Kidney (tissue), 14 donors: ENCODE measurements around the gene SPATS1. TPM values are rescaled to one million over a fixed set of nuclear protein-coding genes. Genes with fewer than 3 reads are reported as not detected.

Source experiments
- DNase-seq, 5 donors: peaks; one replicate each; pipeline ENCODE4 v3.0.0-alpha.2; 2013 to 2020
- FAIRE-seq: peaks from 2 replicates; lab custom pipeline; 2012; peaks lifted over from hg19 to GRCh38; lab: Jason Lieb, UNC
- H3K27ac ChIP-seq, 2 donors: one replicate each; pipeline ENCODE4 v1.7.0; 2013; ENCODE audit warnings: low read depth in 2 of 2, low read length in 2 of 2, inconsistent platforms in 1 of 2
- H3K27me3 ChIP-seq: one replicate; pipeline ENCODE4 v1.7.1; 2013; ENCODE audit warnings: low read length, inconsistent platforms; ENCODE audit not compliant: control insufficient read depth, insufficient read depth
- H3K36me3 ChIP-seq, 3 donors: one replicate each; pipeline versions ENCODE4 v1.7.0 to v1.7.1; 2013; ENCODE audit warnings: low read length in 3 of 3, control low read depth in 1 of 3, inconsistent platforms in 1 of 3; ENCODE audit not compliant: insufficient read depth in 3 of 3, control insufficient read depth in 2 of 3
- H3K4me1 ChIP-seq, 3 donors: one replicate each; pipeline versions ENCODE4 v1.7.0 to v1.7.1; 2013; ENCODE audit warnings: low read length in 3 of 3, inconsistent platforms in 1 of 3, low read depth in 1 of 3; ENCODE audit not compliant: control insufficient read depth in 2 of 3, insufficient read depth in 2 of 3
- H3K4me3 ChIP-seq, 3 donors: one replicate each; pipeline versions ENCODE4 v1.7.0 to v1.8.1; 2013; ENCODE audit warnings: low read length in 3 of 3, control low read depth in 1 of 3, inconsistent platforms in 1 of 3
- H3K9ac ChIP-seq, 3 donors: one replicate each; pipeline versions ENCODE4 v1.7.0 to v1.7.1; 2013; ENCODE audit warnings: low read length in 3 of 3, control low read depth in 1 of 3, inconsistent platforms in 1 of 3
- H3K9me3 ChIP-seq, 3 donors: one replicate each; pipeline versions ENCODE4 v1.7.0 to v1.7.1; 2013; ENCODE audit warnings: low read length in 3 of 3, control low read depth in 1 of 3, inconsistent platforms in 1 of 3; ENCODE audit not compliant: control insufficient read depth in 2 of 3, insufficient read depth in 1 of 3
- CTCF ChIP-seq: IDR thresholded peaks from 3 replicates; pipeline ENCODE4 v1.5.1; 2012; ENCODE audit warnings: mild to moderate bottlenecking, moderate library complexity, borderline replicate concordance; ENCODE audit not compliant: insufficient read depth; ENCODE audit errors: extremely low read depth
- intact Hi-C: fragments of 100-400 bp; cut with DNase I; formaldehyde crosslinking; loops from one replicate; pipeline ENCODE4 v1.11.1; 2022
- polyA plus RNA-seq: library from polyadenylated mRNA; stranded (reverse); fragments of 350-450 nt; fragmentation: Illumina TruSeq; extraction: RNeasy Lipid Tissue Mini Kit (QIAGEN cat#74804); gene quantifications from one replicate; pipeline ENCODE4 v1.2.3, GENCODE V29; 2014; ENCODE audit warnings: low read depth, low replicate concordance; ENCODE audit not compliant: insufficient read depth
- total RNA-seq: library from RNA; stranded (reverse); fragmentation: NEBNext Ultra II Directional; extraction: Animal tissue kit (Norgen Biotek cat#: 25700); gene quantifications from one replicate; pipeline ENCODE4 v1.2.1, GENCODE V29; 2021
- donor health status: control.
- donor health status: control.
- donor health status: control.
- donor health status: control.
- donor health status: control.
- donor health status: DM: yes; HTN: yes; CAD: no.
- donor health status: Normal renal cell carcinoma (clear cell type).

Gene SPATS1
- total and polyA plus RNA-seq, 2 donors from 2014 or later = not detected

GRCh38 chr6:44338228-44339122, 4.0 kb upstream of the SPATS1 start:
- FAIRE-seq (no peak), DNase-seq (peak in 4 of 5 donors; percentile 66 to 85 (median 75))
- Histone ChIP-seq H3K36me3 (no peaks in the 10 kb centered on the region), H3K27me3 (no peaks in the 10 kb centered on the region), H3K4me1 (no peaks in the 10 kb centered on the region), H3K27ac (no peak overlapping the region), H3K4me3 (no peak overlapping the region), H3K9ac (no peak overlapping the region), H3K9me3 (no peaks in the 10 kb centered on the region)
- intact Hi-C loops = no loop called here
- peak; percentile 75 for TF ChIP-seq CTCF

- H3K9me3 ChIP-seq = no peaks in the 10 kb centered on the region
- H3K9ac ChIP-seq = no peak overlapping the region
- FAIRE-seq (no peak), DNase-seq (no peak)
- no peak overlapping the region for H3K27ac ChIP-seq
- no peaks in the 10 kb centered on the region for H3K36me3 ChIP-seq
- no peak overlapping the region for H3K4me3 ChIP-seq
- intact Hi-C loops = no loop called here
- H3K27me3 ChIP-seq = no peaks in the 10 kb centered on the region
- no peaks in the 10 kb centered on the region for H3K4me1 ChIP-seq
- TF ChIP-seq CTCF = no peak
These were observed 3.1 kb upstream of the SPATS1 start for GRCh38 chr6:44339301-44339700.

- H3K4me3 ChIP-seq = no peak overlapping the region
- no peak for FAIRE-seq
- no peak overlapping the region for H3K9ac ChIP-seq
- H3K27me3 ChIP-seq = no peaks in the 10 kb centered on the region
- no peak overlapping the region for H3K27ac ChIP-seq
- no peak for TF ChIP-seq CTCF
- DNase-seq = no peak
- no peaks in the 10 kb centered on the region for H3K36me3 ChIP-seq
- H3K9me3 ChIP-seq = no peaks in the 10 kb centered on the region
- no peaks in the 10 kb centered on the region for H3K4me1 ChIP-seq
- intact Hi-C loops = no loop called here
These were observed 2.5 kb upstream of the SPATS1 start for GRCh38 chr6:44339763-44340625.
